GM08714 (cell line): ENCODE measurements around the gene FLAD1.

ENCODE experiments used
- H3K4me3 ChIP-seq: fragments of 200-500 bp; sonication (Bioruptor generic); 2 replicates; pipeline ENCODE4 v1.5.1; 2014; ENCODE audit warnings: mild to moderate bottlenecking, low read length, inconsistent platforms
- ZNF274 ChIP-seq: IDR thresholded peaks from 2 replicates; pipeline ENCODE4 v1.6.1; 2012; ENCODE audit warnings: mild to moderate bottlenecking, low read depth, low read length

Gene FLAD1

DNA sequence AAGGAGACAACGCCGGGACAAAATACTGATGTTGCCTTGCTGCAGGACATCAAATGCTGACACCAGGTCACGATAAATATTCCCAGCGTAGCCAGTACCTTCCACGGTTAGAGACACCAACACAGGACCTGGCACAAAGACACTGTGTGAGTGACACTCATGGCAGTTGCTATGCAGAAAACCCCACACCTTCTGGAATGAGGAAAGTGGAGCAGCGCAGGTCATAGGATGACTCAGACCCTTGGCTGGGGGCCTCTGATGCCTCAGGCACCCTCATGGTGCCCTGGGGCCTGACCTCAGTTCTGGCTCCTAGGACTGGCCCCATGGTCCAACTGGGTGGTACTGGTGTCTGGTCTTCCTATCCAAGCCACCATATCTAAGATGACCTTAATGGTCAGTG, 43.4 kb downstream of the FLAD1 start:
- no peak for TF ChIP-seq ZNF274
- H3K4me3 ChIP-seq: no peak overlapping the region

GRCh38 chr1:155029513-155030242, 46.5 kb downstream of the FLAD1 start:
- no peak for TF ChIP-seq ZNF274
- H3K4me3 ChIP-seq: no peak overlapping the region

- no peak for TF ChIP-seq ZNF274
- no peak overlapping the region for H3K4me3 ChIP-seq
Measured at GRCh38 chr1:155030243-155030795, 47.2 kb downstream of the FLAD1 start.

DNA sequence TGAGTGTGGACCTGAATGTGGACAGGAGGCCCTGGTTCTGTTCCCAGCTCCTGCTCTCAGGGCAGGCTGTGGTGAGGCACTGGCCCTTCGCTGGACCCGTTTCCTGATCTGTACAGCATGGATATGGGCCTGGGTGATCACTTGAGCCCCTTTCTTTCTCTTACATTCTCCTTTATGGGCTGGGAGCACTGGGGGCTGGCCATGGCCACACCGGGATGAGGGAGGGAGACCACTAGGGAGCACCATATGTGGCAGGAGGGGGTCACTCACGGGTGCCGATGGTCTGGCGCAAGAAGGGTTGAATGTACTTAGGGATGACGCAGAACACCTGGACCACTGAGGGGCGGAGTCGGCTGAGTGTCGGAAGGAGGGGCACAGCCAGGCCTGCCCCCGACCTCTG, 47.8 kb downstream of the FLAD1 start:
- no peak overlapping the region for H3K4me3 ChIP-seq
- TF ChIP-seq ZNF274: no peak

DNA sequence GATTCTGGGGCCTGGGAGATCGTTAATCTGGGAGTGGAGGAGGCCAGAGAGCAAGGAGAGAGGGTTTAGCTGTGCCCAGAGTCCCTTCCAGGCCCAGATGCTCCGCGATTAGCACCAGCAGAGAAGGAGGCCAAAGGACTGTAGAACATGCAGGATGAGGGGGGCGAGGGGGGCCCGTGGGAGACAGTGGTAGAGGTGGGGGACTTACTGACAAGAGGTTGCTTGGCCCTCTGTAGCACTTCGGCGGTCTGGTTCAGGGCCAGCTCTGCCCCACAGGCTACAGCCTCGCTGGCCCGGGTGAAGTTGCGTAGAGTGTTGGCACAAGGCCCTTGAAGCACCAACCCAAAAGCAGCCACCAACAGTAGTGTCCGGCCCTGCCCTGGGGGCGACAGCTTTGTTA, 49.7 kb downstream of the FLAD1 start:
- no peak for TF ChIP-seq ZNF274
- H3K4me3 ChIP-seq: no peak overlapping the region

- no peak for TF ChIP-seq ZNF274
- no peak within 1 kb of the TSS for H3K4me3 ChIP-seq
Measured at GRCh38 chr1:155033524-155033923, 50.4 kb downstream of the FLAD1 start, which contains the start of the genes DCST1 and DCST2. Gene DCST1 (plus strand): TSS chr1:155033824. CDS start chr1:155034037, 213 bp downstream. Gene DCST2 (minus strand): TSS chr1:155033781. CDS start chr1:155033701, 80 bp downstream.

DNA sequence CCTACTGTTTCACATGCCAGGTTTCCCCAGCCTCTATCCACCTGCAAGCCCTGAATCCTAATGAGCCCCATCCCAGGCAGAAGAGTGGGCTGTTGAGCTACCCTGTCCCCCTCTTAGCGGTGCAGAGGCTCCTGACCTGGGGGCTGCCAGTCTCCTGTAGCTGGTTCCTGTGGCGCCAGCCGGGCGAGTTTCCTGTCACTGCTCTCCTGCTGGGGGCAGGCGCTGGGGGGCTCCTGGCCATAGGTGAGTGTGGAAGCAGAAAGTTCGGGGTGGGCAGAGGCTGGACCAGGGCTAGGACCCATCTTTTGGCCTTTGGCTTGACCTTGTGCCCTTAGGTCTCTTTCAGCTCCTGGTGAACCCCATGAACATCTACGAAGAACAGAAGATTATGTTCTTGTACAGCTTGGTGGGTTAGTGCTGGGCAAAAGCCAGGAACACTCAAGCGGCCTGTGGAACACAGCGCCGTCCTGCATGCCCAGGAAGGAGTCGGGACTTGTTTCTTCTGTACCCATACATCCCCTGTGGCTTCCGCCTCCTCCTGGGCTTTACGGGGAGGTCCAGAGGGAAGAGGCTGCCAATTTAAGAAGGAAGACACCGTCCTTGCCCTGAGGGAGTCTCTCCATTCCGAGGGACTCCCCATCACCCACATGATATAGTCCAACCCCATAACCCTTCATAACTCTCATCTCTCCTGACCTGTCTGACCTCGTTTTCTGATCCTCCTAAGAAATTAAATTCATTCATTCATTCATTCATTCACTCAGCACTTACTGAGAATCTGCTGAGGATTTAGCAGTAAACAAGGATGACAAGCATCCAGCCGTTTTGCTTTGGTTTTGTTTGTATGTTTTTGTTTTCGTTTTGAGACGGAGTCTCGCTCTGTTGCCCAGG, 51.4 kb downstream of the FLAD1 start:
- no peak overlapping the region for H3K4me3 ChIP-seq
- TF ChIP-seq ZNF274: no peak

DNA sequence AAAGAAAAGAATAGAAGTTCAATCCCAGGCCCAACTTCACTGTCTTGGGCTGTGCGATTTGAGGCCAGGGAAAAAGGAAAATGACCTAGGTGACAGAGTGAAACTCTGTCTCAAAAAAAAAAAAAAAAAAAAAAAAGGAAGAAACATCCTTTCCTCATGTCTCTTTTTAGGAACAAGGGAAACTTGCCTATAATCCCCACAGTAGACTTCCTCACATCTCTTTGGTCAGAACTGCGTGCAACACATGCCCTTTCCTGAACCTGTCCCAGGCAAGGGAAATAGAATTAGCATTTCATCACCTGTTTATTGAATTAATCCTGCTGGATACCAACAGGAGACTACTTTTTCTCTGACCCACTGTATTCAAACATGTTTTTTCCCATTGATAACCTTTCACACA, 52.8 kb downstream of the FLAD1 start:
- no peak for TF ChIP-seq ZNF274

DNA sequence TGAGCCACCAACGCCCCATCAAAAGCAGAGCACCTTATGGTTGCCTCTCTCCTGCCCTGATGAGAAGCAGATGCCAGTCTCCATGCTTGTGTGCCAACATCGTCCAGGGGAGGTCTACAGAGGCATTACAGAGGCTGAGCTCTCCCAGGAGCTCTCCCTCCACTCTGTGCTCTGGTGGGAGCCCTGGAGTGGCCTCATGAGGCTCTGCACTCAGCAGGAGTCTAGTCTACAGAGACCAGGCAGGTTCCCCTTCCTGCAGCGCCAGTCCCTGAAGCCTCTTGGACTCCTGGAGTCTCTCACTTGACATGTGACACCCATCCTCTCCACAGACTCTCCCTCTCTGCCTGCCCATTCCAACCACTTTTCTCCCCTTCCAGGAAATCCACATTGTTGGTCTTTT, 53.9 kb downstream of the FLAD1 start:
- no peak for TF ChIP-seq ZNF274
- no peak overlapping the region for H3K4me3 ChIP-seq

More for the DNA sequence above, 52.8 kb downstream of the FLAD1 start:
- no peak overlapping the region for H3K4me3 ChIP-seq

- no peak for TF ChIP-seq ZNF274
- H3K4me3 ChIP-seq: no peak overlapping the region
Measured at GRCh38 chr1:155037851-155038441, 54.8 kb downstream of the FLAD1 start.

- H3K4me3 ChIP-seq: no peak overlapping the region
Measured at GRCh38 chr1:155038602-155039307, 55.6 kb downstream of the FLAD1 start.

GRCh38 chr1:155039308-155039669, 56.1 kb downstream of the FLAD1 start:
- TF ChIP-seq ZNF274: no peak
- H3K4me3 ChIP-seq: no peak overlapping the region

More at GRCh38 chr1:155038602-155039307, 55.6 kb downstream of the FLAD1 start:
- no peak for TF ChIP-seq ZNF274

- H3K4me3 ChIP-seq: no peak overlapping the region
- no peak for TF ChIP-seq ZNF274
Measured at GRCh38 chr1:155040358-155041093, 57.4 kb downstream of the FLAD1 start.
